Gastroesophageal sphincter (tissue), 3 donors: ENCODE measurements around the gene NPW.

ENCODE experiments used
- CTCF ChIP-seq, 4 experiments: fragments of 200-600 bp in 2 of 4; fragments of 450-650 bp in 2 of 4; sonication (generic) in 1 of 4; IDR thresholded peaks; one replicate each; pipeline ENCODE4 v1.5.1; 2017 to 2019; ENCODE audit warnings: antibody characterized with exemption in 4 of 4, mild to moderate bottlenecking in 2 of 4, moderate library complexity in 2 of 4
- EP300 ChIP-seq: sonication (generic); formaldehyde crosslinking; IDR thresholded peaks from one replicate; pipeline ENCODE4 v1.6.1; 2017; ENCODE audit warnings: antibody characterized with exemption, mild to moderate bottlenecking
- POLR2A ChIP-seq, 2 donors: fragments of 450-650 bp; IDR thresholded peaks; one replicate each; pipeline ENCODE4 v1.6.1; 2017; ENCODE audit warnings: antibody characterized with exemption in 2 of 2, mild to moderate bottlenecking in 2 of 2, moderate library complexity in 1 of 2
- POLR2AphosphoS5 ChIP-seq: sonication (generic); formaldehyde crosslinking; IDR thresholded peaks from one replicate; pipeline ENCODE4 v1.6.1; 2017; ENCODE audit warnings: antibody characterized with exemption

GRCh38 chr16:2026461-2027023, 7.0 kb downstream of the NPW start, which contains the start of gene NHERF2:
- TF ChIP-seq CTCF (IDR thresholded peaks at IDR 0.05) = no peak
- no peak for TF ChIP-seq POLR2A (IDR thresholded peaks at IDR 0.05)
- TF ChIP-seq POLR2AphosphoS5 = no peak
- TF ChIP-seq EP300 = no peak
